ACC112 (cell line): ENCODE data around the gene SPON2.
A peak's percentile ranks its signal among the peaks of the same experiment; 100 is the strongest.
"Not testable (repeated sequence)": the region's sequence is repeated elsewhere in the genome, so short reads cannot be mapped to it uniquely, and the experiment has no call there.

ENCODE experiments used
- H2AFZ ChIP-seq: fragments of 200-600 bp; sonication (generic); one replicate; pipeline ENCODE4 v1.6.0; 2017; ENCODE audit warnings: antibody characterized with exemption, low read length; ENCODE audit not compliant: unreplicated experiment
- H3K27ac ChIP-seq: fragments of 200-600 bp; sonication (generic); 2 replicates; pipeline ENCODE4 v1.5.1; 2014; ENCODE audit warnings: low read depth, mild to moderate bottlenecking, antibody characterized with exemption, low read length, moderate library complexity
- H3K27me3 ChIP-seq: fragments of 200-600 bp; sonication (generic); 2 replicates; pipeline ENCODE4 v1.6.1; 2014; ENCODE audit warnings: mild to moderate bottlenecking, antibody characterized with exemption, low read length, moderate library complexity, mixed read lengths; ENCODE audit not compliant: insufficient read depth
- H3K36me3 ChIP-seq: fragments of 200-600 bp; sonication (generic); 2 replicates; pipeline ENCODE4 v1.6.1; 2016; ENCODE audit warnings: mild to moderate bottlenecking, antibody characterized with exemption, low read length, moderate library complexity, mixed read lengths; ENCODE audit not compliant: insufficient read depth
- H3K4me1 ChIP-seq: fragments of 200-600 bp; sonication (generic); one replicate; pipeline ENCODE4 v1.6.1; 2016; ENCODE audit warnings: low read length, mixed read lengths; ENCODE audit not compliant: insufficient read depth, unreplicated experiment, control insufficient read depth
- H3K4me3 ChIP-seq: fragments of 200-600 bp; sonication (generic); 2 replicates; pipeline ENCODE4 v1.5.1; 2014; ENCODE audit warnings: mild to moderate bottlenecking, low read depth, low read length
- H3K79me2 ChIP-seq: fragments of 200-600 bp; sonication (generic); one replicate; pipeline ENCODE4 v1.6.0; 2016; ENCODE audit warnings: low read length; ENCODE audit not compliant: control insufficient read depth, unreplicated experiment, insufficient read depth

Gene SPON2

DNA sequence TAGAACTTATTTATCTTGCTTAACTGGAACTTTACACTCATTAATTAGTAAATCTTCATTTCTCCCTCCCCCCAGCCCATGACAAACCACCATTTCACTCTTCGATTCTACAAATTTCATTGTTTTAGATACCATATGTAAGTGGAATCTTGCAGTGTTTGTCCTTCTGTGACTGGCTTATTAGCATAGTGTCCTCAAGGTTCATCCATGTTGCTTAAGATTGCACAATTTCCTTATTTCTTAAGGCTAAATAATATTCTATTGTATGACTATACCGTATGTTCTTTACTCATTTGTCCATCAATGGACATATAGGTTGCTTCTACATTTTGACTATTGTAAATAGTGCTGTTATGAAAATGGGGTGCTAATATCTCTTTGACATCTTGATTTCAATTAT lies 34.5 kb downstream of the SPON2 start:
- Histone ChIP-seq H3K36me3 (peaks cover 24% of the 10 kb centered on the region), H3K27ac (peak overlapping the region; percentile 27; the same call in 1 of the 2 replicates), H3K27me3 (peaks cover 6% of the 10 kb centered on the region; the same call in 1 of the 2 replicates), H3K4me1 (no peaks in the 10 kb centered on the region), H3K4me3 (peak overlapping the region; percentile 62), H3K79me2 (peaks cover 48% of the 10 kb centered on the region), H2AFZ (no peak overlapping the region)

DNA sequence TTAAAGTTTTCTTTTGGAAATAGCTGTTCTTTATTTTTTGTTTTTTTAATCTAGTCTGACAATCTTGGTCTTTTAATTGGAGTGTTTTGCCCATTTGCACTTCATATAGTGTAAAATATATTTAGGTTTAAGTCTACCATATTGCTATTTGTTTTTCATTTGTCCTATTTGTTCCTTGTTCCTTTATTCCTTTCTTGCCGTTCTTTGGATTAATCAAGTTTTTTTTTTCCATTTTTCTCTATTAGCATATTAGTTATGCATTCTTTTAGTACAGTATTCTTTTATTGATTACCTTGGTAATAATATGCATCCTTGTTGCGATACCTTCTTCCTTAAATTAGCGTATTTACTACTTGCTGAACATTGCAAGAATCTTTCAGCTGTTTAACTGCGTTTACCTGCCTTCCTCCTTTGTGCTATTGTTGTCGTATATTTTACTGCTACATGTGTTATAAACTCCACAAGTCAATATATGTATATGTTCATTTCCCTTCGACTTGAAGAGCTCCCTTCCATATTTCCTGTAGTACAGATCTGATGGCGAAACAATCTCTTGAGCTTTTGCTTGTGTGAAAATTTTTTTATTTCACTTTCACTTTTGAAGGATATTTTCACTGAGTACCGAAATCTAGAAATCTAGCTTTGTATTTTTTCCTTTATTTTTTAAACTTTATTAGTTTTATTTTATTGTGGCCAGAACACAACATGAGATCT lies 35.2 kb downstream of the SPON2 start:
- H3K36me3 ChIP-seq = peaks cover 18% of the 10 kb centered on the region
- peak overlapping the region; percentile 27; the same call in 1 of the 2 replicates for H3K27ac ChIP-seq
- H3K27me3 ChIP-seq = peaks cover 3% of the 10 kb centered on the region; the same call in 1 of the 2 replicates
- H2AFZ ChIP-seq = no peak overlapping the region
- no peaks in the 10 kb centered on the region for H3K4me1 ChIP-seq
- H3K4me3 ChIP-seq = peak overlapping the region; percentile 62
- peaks cover 51% of the 10 kb centered on the region for H3K79me2 ChIP-seq

DNA sequence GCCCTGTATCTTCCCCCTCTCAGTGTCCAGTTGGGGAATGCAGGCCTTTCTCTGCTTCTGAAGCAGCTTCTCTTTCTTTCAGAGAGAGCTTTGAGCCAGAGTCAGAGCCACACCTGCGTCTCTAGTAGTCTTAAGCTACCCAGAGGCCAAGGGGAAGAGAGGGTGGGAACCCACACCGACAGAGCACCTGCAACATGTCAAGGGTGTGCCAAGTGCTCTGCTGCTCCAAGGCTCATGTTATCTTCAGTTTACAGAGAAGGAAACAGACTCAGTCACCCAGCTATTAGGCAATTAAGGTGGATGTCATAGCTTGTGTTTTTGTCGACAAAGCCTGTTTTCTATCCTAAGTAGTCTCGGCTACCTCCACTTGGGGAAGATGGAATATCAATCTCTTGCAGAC lies 36.3 kb downstream of the SPON2 start:
- H3K27me3 ChIP-seq = no peaks in the 10 kb centered on the region
- H2AFZ ChIP-seq = no peak overlapping the region
- H3K27ac ChIP-seq = no peak overlapping the region
- H3K36me3 ChIP-seq = peaks cover 12% of the 10 kb centered on the region
- H3K4me3 ChIP-seq = no peak overlapping the region
- H3K79me2 ChIP-seq = peaks cover 56% of the 10 kb centered on the region
- no peaks in the 10 kb centered on the region for H3K4me1 ChIP-seq

DNA sequence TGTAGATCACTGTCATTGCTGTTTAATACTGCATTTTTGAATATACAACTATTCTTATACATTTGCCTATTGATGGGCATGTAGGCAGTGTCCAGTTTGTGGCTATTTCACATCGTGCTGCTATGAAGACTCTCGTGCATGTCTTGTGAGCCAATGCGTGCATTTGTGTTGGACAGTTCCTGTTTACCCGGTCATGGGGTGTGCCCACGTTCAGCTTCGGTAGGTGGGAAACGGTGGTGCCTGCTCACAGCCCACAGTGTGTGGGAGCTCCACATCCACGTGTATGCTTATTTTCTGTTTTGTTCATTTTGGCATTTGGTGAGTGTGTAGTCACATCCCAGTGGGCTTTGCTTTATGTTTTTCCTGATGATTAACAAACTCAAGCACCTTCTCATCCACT lies 39.4 kb downstream of the SPON2 start:
- Histone ChIP-seq H3K36me3 (no peaks in the 10 kb centered on the region), H3K4me1 (no peaks in the 10 kb centered on the region), H2AFZ (no peak overlapping the region), H3K79me2 (peaks cover 47% of the 10 kb centered on the region), H3K27me3 (no peaks in the 10 kb centered on the region), H3K4me3 (no peak overlapping the region), H3K27ac (no peak overlapping the region)

DNA sequence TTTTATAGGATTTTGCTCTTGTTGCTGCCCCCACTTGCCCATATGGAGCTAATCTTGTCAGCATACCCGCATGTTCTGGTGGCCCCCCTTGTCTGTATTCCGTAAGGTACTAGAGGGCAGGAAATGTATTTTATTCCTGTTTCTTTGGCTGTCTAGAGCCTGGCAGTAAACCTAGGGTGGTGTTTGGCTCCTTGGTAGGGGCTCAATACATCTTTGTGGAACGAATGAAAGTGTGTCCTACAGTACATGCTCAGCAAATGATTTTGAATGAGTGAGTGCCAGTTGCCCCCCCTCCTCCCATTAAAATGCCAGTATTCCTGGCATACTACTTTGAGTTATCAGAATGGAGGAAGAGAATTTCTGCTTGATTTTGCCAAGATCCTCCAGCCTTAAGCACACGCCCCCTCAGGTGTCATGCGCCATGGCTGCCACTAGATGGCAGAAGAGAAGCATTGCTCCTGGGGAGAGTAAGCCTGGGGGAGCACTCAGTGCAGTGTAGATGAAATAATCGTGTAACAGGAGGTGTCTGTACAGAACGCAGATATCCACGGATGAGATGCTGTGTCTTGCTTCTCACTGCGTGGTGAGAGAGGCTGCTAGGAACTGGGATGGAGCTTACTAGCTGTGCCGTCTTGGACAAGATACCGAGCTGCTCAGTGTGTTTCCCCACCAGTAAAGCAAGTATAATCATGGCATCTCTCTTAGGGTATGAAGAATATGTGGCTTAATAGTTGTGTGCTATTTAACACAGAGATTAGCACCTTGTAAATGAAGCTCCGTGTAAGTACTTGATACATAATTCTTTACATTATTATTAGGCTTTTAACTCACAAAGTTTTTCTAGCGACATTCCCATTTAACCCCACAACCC lies 41.8 kb downstream of the SPON2 start:
- Histone ChIP-seq H3K4me3 (no peak overlapping the region), H3K4me1 (no peaks in the 10 kb centered on the region), H3K27ac (no peak overlapping the region), H3K79me2 (peaks cover 42% of the 10 kb centered on the region), H2AFZ (no peak overlapping the region), H3K36me3 (no peaks in the 10 kb centered on the region), H3K27me3 (no peaks in the 10 kb centered on the region)

DNA sequence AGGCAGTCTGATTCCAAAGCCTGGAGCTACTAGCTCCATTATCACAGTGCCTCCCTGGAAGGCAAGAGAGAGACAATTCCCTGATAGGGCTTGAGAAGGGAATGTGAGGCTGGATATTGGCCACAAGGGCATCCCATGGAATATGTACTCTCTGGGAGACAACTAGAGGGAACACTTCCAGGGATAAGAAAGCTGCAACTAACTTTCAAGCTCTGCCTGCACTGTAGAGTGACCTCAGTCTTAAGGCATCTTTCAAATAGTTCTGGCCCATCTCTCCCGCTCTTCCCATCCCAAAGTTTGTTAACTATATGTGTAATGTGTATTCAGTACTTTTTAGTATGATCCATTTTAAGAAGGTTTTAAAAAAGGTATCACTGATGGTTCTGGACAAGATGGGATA lies 45.9 kb downstream of the SPON2 start:
- no peaks in the 10 kb centered on the region for H3K4me1 ChIP-seq
- no peak overlapping the region for H3K27ac ChIP-seq
- no peak overlapping the region for H3K4me3 ChIP-seq
- H3K27me3 ChIP-seq = no peaks in the 10 kb centered on the region
- H2AFZ ChIP-seq = no peak overlapping the region
- H3K36me3 ChIP-seq = 0 out of 2 replicates have a peak, but pooled peaks cover 2% of the 10 kb centered on the region
- H3K79me2 ChIP-seq = peaks cover 35% of the 10 kb centered on the region

DNA sequence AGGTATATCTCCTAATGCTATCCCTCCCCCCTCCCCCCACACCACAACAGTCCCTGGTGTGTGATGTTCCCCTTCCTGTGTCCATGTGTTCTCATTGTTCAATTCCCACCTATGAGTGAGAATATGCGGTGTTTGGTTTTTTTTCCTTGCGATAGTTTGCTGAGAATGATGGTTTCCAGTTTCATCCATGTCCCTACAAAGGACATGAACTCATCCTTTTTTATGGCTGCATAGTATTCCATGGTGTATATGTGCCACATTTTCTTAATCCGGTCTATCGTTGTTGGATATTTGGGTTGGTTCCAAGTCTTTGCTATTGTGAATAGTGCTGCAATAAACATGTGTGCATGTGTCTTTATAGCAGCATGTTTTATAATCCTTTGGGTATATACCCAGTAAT lies 46.9 kb downstream of the SPON2 start:
- not testable (repeated sequence) for H3K4me1 ChIP-seq, H2AFZ ChIP-seq, H3K27ac ChIP-seq, H3K27me3 ChIP-seq, H3K4me3 ChIP-seq
- H3K79me2 ChIP-seq = peaks cover 33% of the 10 kb centered on the region
- H3K36me3 ChIP-seq = peaks cover 11% of the 10 kb centered on the region

DNA sequence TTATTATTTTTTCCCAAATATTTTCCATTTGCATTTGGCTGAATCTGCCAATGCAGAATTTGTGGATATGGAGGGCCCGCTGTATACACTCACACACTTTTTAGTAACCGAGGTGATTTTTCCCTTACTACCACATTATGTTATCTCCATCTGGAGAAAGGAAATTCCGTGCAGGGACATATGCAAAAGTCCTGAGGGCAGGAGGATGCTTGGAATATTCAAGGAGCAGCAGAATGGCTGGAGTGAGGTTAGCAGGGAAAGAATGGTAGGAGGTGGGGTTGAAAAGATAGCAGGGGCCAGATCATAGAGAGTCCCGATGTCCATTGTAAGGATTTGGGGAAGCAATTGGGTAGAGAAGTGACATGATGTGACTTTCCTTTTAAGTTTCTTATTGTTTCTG lies 47.6 kb downstream of the SPON2 start:
- H3K79me2 ChIP-seq = peaks cover 33% of the 10 kb centered on the region
- peaks cover 13% of the 10 kb centered on the region for H3K36me3 ChIP-seq
- H3K4me3 ChIP-seq = no peak overlapping the region
- H2AFZ ChIP-seq = no peak overlapping the region
- H3K27ac ChIP-seq = no peak overlapping the region
- no peaks in the 10 kb centered on the region for H3K27me3 ChIP-seq
- no peaks in the 10 kb centered on the region for H3K4me1 ChIP-seq

DNA sequence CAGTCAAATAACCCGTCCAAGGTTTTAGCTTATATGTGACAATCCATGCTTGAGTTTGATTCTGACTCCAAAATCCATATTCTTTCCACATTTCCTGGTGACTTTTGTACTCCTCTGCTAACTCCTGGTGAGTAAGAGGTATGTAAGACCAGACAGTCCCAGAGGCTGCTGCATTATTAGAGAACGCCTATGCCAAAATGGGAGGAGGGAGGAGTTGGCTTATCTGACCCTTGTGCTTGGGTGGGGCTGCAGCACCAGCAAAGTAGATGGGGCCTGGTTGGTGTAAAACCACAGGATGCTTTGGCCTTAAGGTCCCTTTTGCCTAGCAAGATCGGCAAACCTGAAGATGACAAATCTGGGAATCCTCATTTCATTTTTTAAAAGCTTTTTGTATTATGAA lies 49.9 kb downstream of the SPON2 start:
- Histone ChIP-seq H3K79me2 (peaks cover 37% of the 10 kb centered on the region), H3K36me3 (peaks cover 26% of the 10 kb centered on the region), H3K4me3 (no peak overlapping the region), H3K27ac (no peak overlapping the region), H3K27me3 (no peaks in the 10 kb centered on the region), H3K4me1 (no peaks in the 10 kb centered on the region), H2AFZ (no peak overlapping the region)
